ENCODE results near the gene GEMIN8.

GEMIN8 gene, protein sequence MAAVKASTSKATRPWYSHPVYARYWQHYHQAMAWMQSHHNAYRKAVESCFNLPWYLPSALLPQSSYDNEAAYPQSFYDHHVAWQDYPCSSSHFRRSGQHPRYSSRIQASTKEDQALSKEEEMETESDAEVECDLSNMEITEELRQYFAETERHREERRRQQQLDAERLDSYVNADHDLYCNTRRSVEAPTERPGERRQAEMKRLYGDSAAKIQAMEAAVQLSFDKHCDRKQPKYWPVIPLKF

DNA sequence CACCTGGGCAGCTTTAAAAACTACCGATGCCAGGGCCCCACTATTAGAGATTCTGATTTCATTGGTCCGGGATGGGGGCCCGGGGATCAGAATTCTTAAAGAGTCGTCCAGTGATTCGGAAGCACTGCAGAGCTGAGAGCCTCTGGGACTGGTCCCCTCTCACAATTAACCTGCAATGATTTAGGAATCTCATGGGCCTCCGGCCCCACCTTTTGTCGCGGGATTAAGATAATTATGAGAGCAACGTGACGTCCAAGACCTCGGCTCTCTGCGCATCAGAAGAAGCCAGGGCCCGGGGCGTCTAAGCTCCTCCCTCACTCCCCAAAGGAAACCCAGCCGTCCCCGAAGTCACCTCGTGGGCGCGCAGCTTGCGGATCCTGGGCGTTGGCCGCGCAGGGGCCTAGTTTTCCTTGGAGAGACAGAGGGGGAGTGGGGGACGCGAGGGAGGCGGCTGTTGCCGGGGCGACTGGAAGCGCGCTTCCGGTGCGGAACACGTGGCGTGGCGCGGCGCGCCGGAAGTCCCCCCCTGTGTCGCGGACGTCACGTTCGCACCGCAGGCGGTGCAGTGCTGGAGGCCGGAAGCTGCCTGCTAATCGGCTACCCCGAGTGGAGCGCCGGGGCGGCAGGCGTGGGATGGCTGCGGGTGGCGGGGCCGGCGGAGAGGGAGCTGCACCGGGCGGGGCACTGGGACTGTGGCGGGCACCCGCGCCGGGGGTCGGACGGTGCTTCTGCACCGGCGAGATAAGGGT is at the start of gene GEMIN8:
TSS of gene GEMIN8 (minus strand) at position 468 of the 749 bp plus-strand sequence. CDS start 8,414 bp downstream, outside the sequence.
- DNase-seq (ENCODE audit: low spot score), result peak; percentile 69

DNA sequence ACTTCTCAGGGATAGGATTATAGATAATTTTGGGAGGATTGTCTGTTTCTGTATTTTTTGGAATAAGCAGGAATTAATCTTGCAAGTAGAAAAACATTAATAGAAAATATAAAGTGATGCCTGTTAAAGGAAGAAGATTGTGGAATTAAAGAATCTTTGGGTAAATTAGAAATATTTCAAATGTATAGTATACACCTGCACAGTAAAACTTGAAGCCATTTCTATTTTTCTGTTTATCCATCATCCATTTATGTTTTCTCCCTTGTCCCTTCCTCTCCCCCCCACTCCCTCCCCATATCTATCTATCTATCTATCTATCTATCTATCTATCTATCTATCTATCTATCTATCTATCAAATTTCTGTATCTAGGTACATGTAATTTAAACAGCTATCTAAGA is 46.9 kb upstream of the GEMIN8 start:
- DNase-seq (ENCODE audit: low spot score), result no peak

GRCh38 chrX:14073556-14073955 is 43.9 kb upstream of the GEMIN8 start:
- DNase-seq (ENCODE audit: low spot score), result no peak

DNA sequence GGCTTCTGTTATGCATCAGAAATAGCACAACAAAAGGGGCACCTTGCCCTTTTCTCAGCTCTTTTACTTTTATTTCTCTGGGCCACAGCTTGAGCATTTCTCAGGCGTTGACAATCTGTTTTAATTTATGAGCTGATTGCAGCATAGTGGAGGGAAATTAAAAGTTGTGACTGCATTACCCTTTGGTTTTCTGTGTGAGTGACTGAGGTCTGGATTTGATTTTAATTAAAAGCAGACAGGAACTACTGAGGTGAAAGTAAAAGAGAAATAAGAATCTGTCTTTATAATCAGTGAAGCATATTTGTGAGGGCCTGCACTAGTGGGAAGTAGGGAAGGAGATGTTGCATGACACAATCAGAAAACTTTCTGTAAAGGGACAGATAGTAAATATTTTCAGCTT is 43.4 kb upstream of the GEMIN8 start:
- DNase-seq (ENCODE audit: low spot score), result no peak

GRCh38 chrX:14065800-14066199 is 36.1 kb upstream of the GEMIN8 start:
- DNase-seq (ENCODE audit: low spot score), result no peak

DNA sequence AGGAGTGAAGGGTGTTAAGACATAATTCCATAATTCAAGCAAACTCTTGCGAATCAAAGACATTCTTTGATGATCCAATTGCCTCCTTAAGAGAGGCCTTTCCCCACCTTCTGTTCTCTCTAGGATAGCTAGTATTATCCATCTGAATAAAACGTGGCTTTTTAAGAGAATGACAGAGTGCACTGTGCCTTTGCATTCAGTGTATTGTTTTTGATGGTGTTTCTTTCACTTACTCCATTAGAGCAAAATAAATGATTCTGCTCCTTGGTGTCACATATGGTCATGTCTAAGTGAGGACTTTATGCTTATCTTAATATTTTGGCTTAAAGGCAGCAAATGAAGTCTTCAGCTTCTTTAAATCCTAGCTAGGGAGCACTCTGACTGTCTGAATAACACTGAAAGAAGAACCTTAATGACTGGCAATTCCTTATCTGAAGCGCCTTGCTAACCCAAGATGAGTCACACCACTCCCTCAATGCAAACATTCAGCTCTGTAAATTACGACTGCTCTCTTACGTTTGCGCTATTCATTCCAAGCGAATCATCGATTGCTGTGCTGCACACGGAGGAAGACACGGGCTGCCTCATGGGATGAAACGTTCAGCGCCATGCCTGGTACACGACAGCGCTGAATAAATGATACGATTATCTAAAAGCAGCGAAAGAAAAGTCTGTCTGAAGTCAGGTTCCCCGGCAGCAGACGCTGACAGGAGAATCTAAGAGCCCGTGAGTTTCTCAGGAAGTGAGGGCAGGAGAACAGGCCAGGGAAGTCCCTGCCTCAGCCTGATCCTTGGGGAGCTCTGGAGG is 35.1 kb upstream of the GEMIN8 start:
- no peak for DNase-seq (ENCODE audit: low spot score)

GRCh38 chrX:14062524-14062923 is 32.8 kb upstream of the GEMIN8 start:
- DNase-seq (ENCODE audit: low spot score), result no peak

DNA sequence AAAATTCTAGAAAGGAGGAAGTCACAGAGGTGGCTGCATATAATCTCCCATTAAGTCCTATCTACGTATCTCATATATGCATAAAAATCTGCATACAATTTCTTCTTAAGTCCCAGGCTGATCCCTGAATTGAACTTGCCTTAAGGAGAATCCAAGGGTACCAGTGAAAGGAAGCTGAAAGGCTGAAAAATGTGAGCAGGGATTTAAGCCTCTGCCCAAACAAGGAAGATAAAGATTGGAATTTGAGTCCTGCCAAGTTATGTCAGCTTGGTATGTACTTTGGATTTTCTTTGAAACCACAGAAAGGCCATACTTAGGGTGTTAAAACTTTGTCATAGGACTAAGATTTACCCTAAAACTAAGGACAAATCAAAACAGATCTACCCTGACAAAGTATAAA is 26.5 kb upstream of the GEMIN8 start:
- no peak for DNase-seq (ENCODE audit: low spot score)

- no peak for DNase-seq (ENCODE audit: low spot score)
These were observed 21.7 kb upstream of the GEMIN8 start for GRCh38 chrX:14051416-14051815.

- DNase-seq (ENCODE audit: low spot score), result no peak
These were observed 21.0 kb upstream of the GEMIN8 start for GRCh38 chrX:14050709-14051108.

DNA sequence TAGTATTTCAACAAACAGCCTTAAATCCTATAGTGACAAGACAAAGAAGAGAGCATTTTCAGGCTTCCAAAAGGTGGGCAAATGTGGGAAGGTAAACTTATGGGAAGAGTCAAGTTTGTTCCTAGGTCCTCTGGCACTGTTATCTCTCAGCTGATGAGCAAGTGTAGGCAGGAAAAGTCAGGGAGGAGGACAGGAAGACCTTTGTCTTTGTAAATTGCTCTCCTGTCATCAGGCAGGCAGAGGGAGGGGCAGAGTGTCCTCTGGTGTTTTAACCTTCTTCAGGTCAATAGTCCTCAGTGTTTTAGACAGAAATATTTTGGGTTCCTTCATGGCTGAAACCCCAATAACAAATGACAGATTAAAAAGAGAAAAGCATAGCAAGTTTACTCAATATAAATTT is 13.5 kb upstream of the GEMIN8 start:
- DNase-seq (ENCODE audit: low spot score), result no peak

- DNase-seq (ENCODE audit: low spot score), result peak; percentile 12
These were observed 9.7 kb upstream of the GEMIN8 start for GRCh38 chrX:14039344-14039743.

DNA sequence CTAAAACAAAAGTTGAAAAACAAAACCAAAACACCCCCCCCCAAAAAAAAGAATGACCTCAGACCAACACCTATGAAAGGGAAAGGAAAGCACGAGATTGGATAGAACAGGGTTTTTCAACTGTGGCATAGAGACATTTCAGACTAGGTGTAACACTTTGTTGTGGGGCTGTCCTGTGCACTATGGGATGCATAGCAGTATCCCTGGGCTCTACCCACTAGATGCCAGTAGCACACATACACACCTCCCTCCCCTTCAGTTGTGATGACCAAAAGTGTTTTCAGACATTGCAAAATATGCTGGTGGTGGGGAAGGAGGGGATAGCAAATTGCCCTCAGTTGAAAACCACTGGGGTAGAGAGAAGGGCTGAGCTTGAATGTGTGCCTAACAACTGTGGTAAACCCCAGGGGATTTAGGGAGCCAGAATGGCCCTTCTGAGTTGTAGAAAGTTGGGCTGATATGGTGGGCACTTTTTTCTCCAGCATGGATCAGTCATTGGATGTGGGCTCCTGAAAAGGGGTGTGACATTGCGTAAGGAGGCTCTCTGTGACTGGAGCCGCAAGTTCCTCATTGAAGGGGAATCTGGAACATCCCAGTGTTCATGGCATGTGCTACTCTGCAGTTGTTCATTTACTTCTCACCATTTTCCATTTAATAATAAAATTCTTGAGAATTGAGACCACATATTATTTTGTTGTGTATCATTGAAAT is 8.8 kb upstream of the GEMIN8 start:
- DNase-seq (ENCODE audit: low spot score), result no peak

- DNase-seq (ENCODE audit: low spot score), result peak; percentile 43
These were observed 2.7 kb upstream of the GEMIN8 start for GRCh38 chrX:14032406-14032805.

DNA sequence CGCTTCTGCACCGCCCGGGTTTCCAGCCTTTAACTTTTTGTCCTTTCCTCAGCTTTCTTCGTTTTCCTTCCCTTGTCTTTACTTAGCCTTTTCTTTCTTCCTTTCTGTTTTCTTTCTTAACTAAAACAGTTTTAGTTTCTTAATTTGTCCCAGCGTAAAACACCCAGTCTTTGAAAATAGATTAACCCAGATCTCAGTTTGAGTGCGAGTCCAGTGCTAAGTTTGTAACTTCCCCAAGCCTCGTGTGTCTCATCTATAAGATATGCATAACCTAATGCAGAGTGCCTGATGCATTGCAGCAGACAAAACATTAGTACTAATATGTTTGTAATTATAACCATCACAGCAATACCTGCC is 460 bp upstream of the GEMIN8 start:
- DNase-seq (ENCODE audit: low spot score), result peak; percentile 30

GRCh38 chrX:14029039-14029424 is 660 bp downstream of the GEMIN8 start:
- no peak for DNase-seq (ENCODE audit: low spot score)

DNA sequence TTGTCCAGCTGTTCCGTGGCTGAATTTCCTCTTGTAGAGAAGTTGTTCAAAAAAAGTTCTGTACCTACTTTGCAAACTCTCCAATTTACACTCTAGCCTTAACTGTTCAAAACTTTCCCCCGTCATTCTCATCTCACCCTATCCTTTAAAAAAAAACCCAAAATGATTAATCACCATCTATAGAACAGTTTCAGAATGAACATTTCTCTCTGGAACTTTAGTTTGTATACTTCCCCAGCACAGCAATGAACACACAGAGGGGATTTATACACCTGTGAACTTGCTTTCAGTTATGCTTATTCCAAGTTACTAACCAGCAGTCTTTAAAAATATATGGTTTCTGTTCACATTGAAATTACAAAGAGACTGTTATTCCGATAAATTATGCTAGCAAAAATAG is 1.2 kb downstream of the GEMIN8 start:
- DNase-seq (ENCODE audit: low spot score), result no peak

- DNase-seq (ENCODE audit: low spot score), result peak; percentile 10
These were observed 2.1 kb downstream of the GEMIN8 start for GRCh38 chrX:14027511-14028019.

DNA sequence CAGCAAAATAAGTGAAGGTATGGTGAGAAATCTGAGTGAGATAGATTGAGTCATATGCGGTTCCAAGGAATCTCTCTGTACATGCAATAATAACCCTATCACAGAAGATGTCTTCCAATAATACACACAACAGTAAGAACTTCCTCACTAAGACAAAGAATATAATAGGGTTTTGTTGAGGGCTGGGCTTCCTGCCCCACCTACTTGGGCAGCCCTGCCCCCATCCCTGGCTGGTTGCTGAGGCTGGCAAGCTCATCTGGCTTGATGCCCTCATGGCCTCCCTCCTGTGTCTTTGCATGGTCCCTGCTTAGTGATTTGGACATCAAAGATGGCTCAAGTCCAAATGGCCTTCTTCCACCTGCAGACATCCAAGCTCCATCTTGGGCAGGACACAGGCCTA is 2.7 kb downstream of the GEMIN8 start:
- DNase-seq (ENCODE audit: low spot score), result no peak

DNA sequence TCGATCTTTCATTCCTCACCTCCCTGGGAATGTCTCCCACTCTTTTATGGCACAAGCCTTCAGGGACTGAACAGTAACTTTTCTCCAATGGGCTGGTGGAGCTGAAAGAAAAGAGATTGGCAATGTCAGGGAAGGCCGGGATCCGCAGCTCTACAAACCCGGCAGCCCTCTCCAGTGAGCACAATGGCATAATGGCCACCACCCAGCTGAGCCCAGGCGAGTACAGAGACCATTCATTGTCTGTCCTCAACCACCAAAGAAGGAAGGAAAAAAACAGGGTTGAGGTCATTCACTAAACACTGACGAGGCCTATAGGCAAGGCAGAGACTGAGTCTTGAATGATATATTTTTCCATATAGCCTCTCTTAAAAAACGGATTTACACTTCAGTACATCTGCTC is 3.6 kb downstream of the GEMIN8 start:
- no peak for DNase-seq (ENCODE audit: low spot score)

DNA sequence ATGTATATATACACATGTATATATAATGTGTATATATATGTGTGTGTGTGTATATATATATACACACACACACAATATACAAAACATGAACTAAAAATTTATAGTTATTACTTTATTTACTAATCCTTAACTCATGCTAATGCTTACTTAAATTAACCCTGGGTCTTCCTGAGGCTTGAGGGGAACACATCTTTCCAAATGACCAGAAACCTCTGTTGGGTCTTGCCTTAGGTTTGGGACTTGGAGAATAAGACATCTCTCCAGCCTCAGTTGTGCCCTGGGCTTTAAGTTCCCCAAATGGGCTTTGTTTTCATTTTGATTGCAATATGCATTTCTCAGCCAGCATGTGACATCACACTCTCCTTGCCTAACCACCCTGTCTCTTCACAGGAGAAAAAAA is 7.7 kb downstream of the GEMIN8 start:
- DNase-seq (ENCODE audit: low spot score), result no peak

DNA sequence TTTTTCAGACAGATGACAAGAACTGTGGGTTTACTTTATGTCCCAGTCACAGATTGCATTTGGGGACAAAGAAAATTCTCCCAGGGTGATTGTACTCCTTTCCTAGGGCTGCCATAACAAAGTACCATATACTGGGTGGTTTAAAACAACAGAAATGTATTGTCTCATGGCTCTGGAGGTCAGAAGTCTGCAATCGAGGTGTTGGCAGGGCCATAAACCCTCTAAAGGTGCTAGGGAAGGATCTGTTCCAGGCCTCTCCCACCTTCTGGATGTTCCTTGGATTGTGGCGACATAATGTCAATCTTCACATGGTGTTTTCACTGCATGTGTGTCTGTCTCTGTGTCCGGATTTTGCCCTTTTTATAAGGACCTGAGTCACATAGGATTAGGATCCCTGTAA is 12.3 kb downstream of the GEMIN8 start:
- no peak for DNase-seq (ENCODE audit: low spot score)
